WTC11 (cell line): ENCODE measurements around the gene SPINT2.

Experiments
- ATF3 ChIP-seq: sonication (generic); formaldehyde crosslinking; conservative IDR thresholded peaks from 2 replicates; pipeline ENCODE4 v1.8.1; 2022; ENCODE audit warnings: mild to moderate bottlenecking, missing genetic modification reagents
- ATF6 ChIP-seq: sonication (generic); formaldehyde crosslinking; IDR thresholded peaks from 2 replicates; pipeline ENCODE4 v1.8.1; 2023; ENCODE audit warnings: mild to moderate bottlenecking, missing genetic modification reagents
- CDX4 ChIP-seq: fragments of 250-450 bp; sonication (Bioruptor Pico); IDR thresholded peaks from 2 replicates; pipeline ENCODE4 v1.9.0; 2021; ENCODE audit warnings: moderate library complexity, mild to moderate bottlenecking, inconsistent platforms, borderline replicate concordance
- CTCF ChIP-seq: fragments of 200-600 bp; IDR thresholded peaks from 2 replicates; pipeline ENCODE4 v1.8.0; 2022; ENCODE audit warnings: antibody characterized with exemption
- E2F1 ChIP-seq: sonication (generic); formaldehyde crosslinking; IDR thresholded peaks from 2 replicates; pipeline ENCODE4 v1.8.0; 2022; ENCODE audit warnings: mild to moderate bottlenecking, missing genetic modification reagents
- E2F4 ChIP-seq: sonication (generic); formaldehyde crosslinking; IDR thresholded peaks from 2 replicates; pipeline ENCODE4 v1.8.1; 2022; ENCODE audit warnings: low read depth, mild to moderate bottlenecking, moderate library complexity, missing genetic modification reagents, borderline replicate concordance
- FOXK1 ChIP-seq: sonication (generic); formaldehyde crosslinking; IDR thresholded peaks from 2 replicates; pipeline ENCODE4 v1.8.0; 2022; ENCODE audit warnings: mild to moderate bottlenecking, moderate library complexity, missing genetic modification reagents
- GTF2I ChIP-seq: fragments of 250-450 bp; sonication (Bioruptor Pico); conservative IDR thresholded peaks from 2 replicates; pipeline ENCODE4 v1.4.0; 2021; ENCODE audit warnings: mild to moderate bottlenecking
- KAT7 ChIP-seq: sonication (generic); formaldehyde crosslinking; IDR thresholded peaks from 2 replicates; pipeline ENCODE4 v1.8.1; 2023; ENCODE audit warnings: missing genetic modification reagents, mild to moderate bottlenecking, borderline replicate concordance
- NR1H2 ChIP-seq: sonication (generic); formaldehyde crosslinking; IDR thresholded peaks from 2 replicates; pipeline ENCODE4 v1.9.0; 2021; ENCODE audit warnings: mild to moderate bottlenecking, moderate library complexity, missing genetic modification reagents
- NR2C2 ChIP-seq: sonication (generic); formaldehyde crosslinking; IDR thresholded peaks from 2 replicates; pipeline ENCODE4 v1.8.0; 2022; ENCODE audit warnings: mild to moderate bottlenecking, missing genetic modification reagents
- USF1 ChIP-seq: sonication (generic); formaldehyde crosslinking; IDR thresholded peaks from 2 replicates; pipeline ENCODE4 v1.8.0; 2022; ENCODE audit warnings: mild to moderate bottlenecking, missing genetic modification reagents
- ZSCAN18 ChIP-seq: fragments of 250-450 bp; sonication (Bioruptor Pico); IDR thresholded peaks from 2 replicates; pipeline ENCODE4 v2.1.2; 2022; ENCODE audit warnings: mild to moderate bottlenecking, moderate library complexity

GRCh38 chr19:38243279-38243673 lies 21.1 kb upstream of the SPINT2 start:
- no peak for TF ChIP-seq CTCF
- no peak for TF ChIP-seq FOXK1 (CRISPR knock-in tag)
- no peak for TF ChIP-seq KAT7 (CRISPR knock-in tag)
- TF ChIP-seq ZSCAN18: no peak
- no peak for TF ChIP-seq NR2C2 (CRISPR knock-in tag)
- TF ChIP-seq E2F4 (CRISPR knock-in tag): no peak
- TF ChIP-seq CDX4 (CRISPR knock-in tag): no peak
- no peak for TF ChIP-seq E2F1
- no peak for TF ChIP-seq ATF3 (CRISPR knock-in tag)
- TF ChIP-seq GTF2I (CRISPR knock-in tag): no peak
- no peak for TF ChIP-seq NR1H2 (CRISPR knock-in tag)
- TF ChIP-seq USF1 (CRISPR knock-in tag): no peak
- TF ChIP-seq ATF6: no peak
